Keratinocyte (primary cell): ENCODE measurements around the gene LPA.
"Not testable (repeated sequence)": the region's sequence is repeated elsewhere in the genome, so short reads cannot be mapped to it uniquely, and the experiment has no call there.

Experiments used
- CTCF ChIP-seq, 3 experiments: IDR thresholded peaks in 1 of 3; conservative IDR thresholded peaks in 1 of 3; optimal IDR thresholded peaks in 1 of 3; 2 replicates in 2 of 3; 3 replicates in 1 of 3; pipeline versions ENCODE3 to v1.5.1; 2011; ENCODE audit warnings: low read length in 3 of 3, mild to moderate bottlenecking in 3 of 3, moderate library complexity in 2 of 3, control low read depth in 1 of 3, inconsistent platforms in 1 of 3; ENCODE audit not compliant: insufficient read depth in 2 of 3; ENCODE audit errors: extremely low read depth in 1 of 3
- EZH2 ChIP-seq: IDR thresholded peaks from one replicate; pipeline ENCODE4 v1.6.1; 2012; ENCODE audit warnings: inconsistent platforms, mild to moderate bottlenecking, low read length, moderate library complexity

DNA sequence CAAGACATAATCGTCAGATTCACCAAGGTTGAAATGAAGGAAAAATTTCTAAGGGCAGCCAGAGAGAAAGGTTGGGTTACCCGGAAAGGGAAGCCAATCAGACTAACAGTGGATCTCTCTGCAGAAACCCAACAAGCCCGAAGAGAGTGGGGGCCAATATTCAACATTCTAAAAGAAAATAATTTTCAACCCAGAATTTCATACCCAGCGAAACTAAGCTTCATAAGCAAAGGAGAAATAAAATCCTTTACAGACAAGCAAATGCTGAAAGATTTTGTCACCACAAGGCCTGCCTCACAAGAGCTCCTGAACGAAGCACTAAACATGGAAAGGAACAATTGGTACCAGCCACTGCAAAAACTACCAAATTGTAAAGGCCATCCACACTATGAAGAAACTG lies 134.6 kb downstream of the LPA start:
- not testable (repeated sequence) for TF ChIP-seq CTCF (optimal IDR thresholded peaks at IDR 0.05 in 1 of 3, IDR thresholded peaks at IDR 0.05 in 1 of 3, conservative IDR thresholded peaks at IDR 0.05 in 1 of 3; ENCODE audit: extremely low read depth in 1 of 3, insufficient read depth in 2 of 3, low read length in 3 of 3); EZH2
